Thyroid gland (tissue), 4 donors: ENCODE data around the gene ZNF593.

Source experiments
- CTCF ChIP-seq, 6 experiments: fragments of 200-600 bp in 3 of 6; fragments of 450-650 bp in 3 of 6; sonication (generic) in 3 of 6; IDR thresholded peaks; one replicate each; pipeline ENCODE4 v1.5.1; 2016 to 2019; ENCODE audit warnings: antibody characterized with exemption in 6 of 6, mild to moderate bottlenecking in 2 of 6, inconsistent platforms in 1 of 6, moderate library complexity in 1 of 6
- POLR2A ChIP-seq, 2 donors: fragments of 450-650 bp; IDR thresholded peaks; one replicate each; pipeline ENCODE4 v1.6.1; 2017; ENCODE audit warnings: antibody characterized with exemption in 2 of 2, mild to moderate bottlenecking in 2 of 2, moderate library complexity in 1 of 2

- TF ChIP-seq CTCF (IDR thresholded peaks at IDR 0.05) (no peak), POLR2A (IDR thresholded peaks at IDR 0.05) (no peak)
Measured at GRCh38 chr1:26180010-26180506, 10.3 kb downstream of the ZNF593 start.
